HG03196 (cell line): ENCODE results near the gene GPR12.

Experiments used
- ATAC-seq: cut with Tn5 transposase; IDR thresholded peaks from one replicate; pipeline ENCODE4 v1.9.1; 2021; ENCODE audit not compliant: unreplicated experiment

The GPR12 gene

GRCh38 chr13:26706381-26706780 lies 54.2 kb downstream of the GPR12 start:
- no peak for ATAC-seq

- ATAC-seq, result no peak
Measured at GRCh38 chr13:26705536-26705935, 55.0 kb downstream of the GPR12 start.
